Upper lobe of left lung (tissue), 4 donors: Measurements from ENCODE around the gene SERP1.

Experiments
- POLR2A ChIP-seq, 4 donors: fragments of 450-650 bp; IDR thresholded peaks; one replicate each; pipeline ENCODE4 v1.5.1; 2016 to 2017; ENCODE audit warnings: antibody characterized with exemption in 4 of 4, mild to moderate bottlenecking in 2 of 4
- POLR2AphosphoS5 ChIP-seq, 2 donors: sonication (generic); formaldehyde crosslinking; IDR thresholded peaks; one replicate each; pipeline ENCODE4 v1.5.1; 2017; ENCODE audit warnings: antibody characterized with exemption in 2 of 2
- TF ChIP-seq, protein P1 (sequence below), 6 experiments: fragments of 450-650 bp in 4 of 6; fragments of 200-600 bp in 2 of 6; sonication (generic) in 2 of 6; IDR thresholded peaks; one replicate each; pipeline ENCODE4 v1.5.1; 2016 to 2019; ENCODE audit warnings: antibody characterized with exemption in 6 of 6

DNA sequence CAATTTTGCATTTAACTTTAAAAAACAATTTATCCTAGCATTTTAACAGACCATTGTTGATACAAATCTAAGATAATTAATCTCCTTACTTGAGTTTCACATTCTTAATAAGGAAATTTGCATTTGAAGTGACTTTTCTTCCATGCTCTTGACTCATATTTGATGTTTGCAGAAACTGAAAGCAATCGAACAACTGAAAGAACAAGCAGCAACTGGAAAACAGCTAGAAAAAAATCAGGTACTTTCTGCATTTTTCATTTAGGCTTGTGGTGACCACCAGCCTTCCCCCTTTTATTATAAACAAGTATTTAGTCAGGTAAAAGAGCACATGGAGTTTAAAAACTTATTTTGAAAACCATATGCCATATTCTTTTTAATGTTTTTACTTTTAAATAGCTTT, 36.7 kb upstream of the SERP1 start:
- TF ChIP-seq POLR2AphosphoS5 (IDR thresholded peaks at IDR 0.05) (no peak), POLR2A (IDR thresholded peaks at IDR 0.05) (no peak)
- TF ChIP-seq, protein P1, sequence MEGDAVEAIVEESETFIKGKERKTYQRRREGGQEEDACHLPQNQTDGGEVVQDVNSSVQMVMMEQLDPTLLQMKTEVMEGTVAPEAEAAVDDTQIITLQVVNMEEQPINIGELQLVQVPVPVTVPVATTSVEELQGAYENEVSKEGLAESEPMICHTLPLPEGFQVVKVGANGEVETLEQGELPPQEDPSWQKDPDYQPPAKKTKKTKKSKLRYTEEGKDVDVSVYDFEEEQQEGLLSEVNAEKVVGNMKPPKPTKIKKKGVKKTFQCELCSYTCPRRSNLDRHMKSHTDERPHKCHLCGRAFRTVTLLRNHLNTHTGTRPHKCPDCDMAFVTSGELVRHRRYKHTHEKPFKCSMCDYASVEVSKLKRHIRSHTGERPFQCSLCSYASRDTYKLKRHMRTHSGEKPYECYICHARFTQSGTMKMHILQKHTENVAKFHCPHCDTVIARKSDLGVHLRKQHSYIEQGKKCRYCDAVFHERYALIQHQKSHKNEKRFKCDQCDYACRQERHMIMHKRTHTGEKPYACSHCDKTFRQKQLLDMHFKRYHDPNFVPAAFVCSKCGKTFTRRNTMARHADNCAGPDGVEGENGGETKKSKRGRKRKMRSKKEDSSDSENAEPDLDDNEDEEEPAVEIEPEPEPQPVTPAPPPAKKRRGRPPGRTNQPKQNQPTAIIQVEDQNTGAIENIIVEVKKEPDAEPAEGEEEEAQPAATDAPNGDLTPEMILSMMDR (IDR thresholded peaks at IDR 0.05), result no peak
